Esophagus squamous epithelium (tissue), 5 donors: Measurements from ENCODE around the gene PTPRN. TPM values are rescaled to one million over a fixed set of nuclear protein-coding genes. Genes with fewer than 3 reads are reported as not detected.

ENCODE experiments used
- DNase-seq: peaks from one replicate; lab custom pipeline; 2025; lab: John Stamatoyannopoulos, UW
- H3K27ac ChIP-seq, 4 donors: fragments of 200-600 bp; sonication (generic); one replicate each; pipeline ENCODE4 v1.5.1; 2016 to 2019; ENCODE audit warnings: mild to moderate bottlenecking in 1 of 4
- H3K27me3 ChIP-seq, 4 donors: fragments of 200-600 bp; sonication (generic); 1 replicate in 3 of 4; 2 replicates in 1 of 4; pipeline versions ENCODE4 v1.5.1 to v1.6.0; 2017 to 2021; ENCODE audit warnings: antibody characterized with exemption in 1 of 4
- H3K36me3 ChIP-seq, 3 donors: fragments of 200-600 bp; sonication (generic); one replicate each; pipeline ENCODE4 v1.5.1; 2016 to 2019
- H3K4me1 ChIP-seq, 3 donors: fragments of 200-600 bp; sonication (generic); one replicate each; pipeline ENCODE4 v1.5.1; 2017 to 2019
- H3K4me3 ChIP-seq, 4 donors: fragments of 200-600 bp; sonication (generic); 1 replicate in 3 of 4; 2 replicates in 1 of 4; pipeline ENCODE4 v1.5.1; 2016 to 2019; ENCODE audit warnings: mild to moderate bottlenecking in 2 of 4, moderate library complexity in 1 of 4
- H3K9me3 ChIP-seq, 3 donors: fragments of 200-600 bp; sonication (generic); one replicate each; pipeline ENCODE4 v1.5.1; 2016 to 2019
- CTCF ChIP-seq, 6 experiments: fragments of 450-650 bp in 4 of 6; fragments of 200-600 bp in 2 of 6; sonication (generic) in 2 of 6; IDR thresholded peaks; one replicate each; pipeline ENCODE4 v1.5.1; 2016 to 2019; ENCODE audit warnings: antibody characterized with exemption in 6 of 6, mild to moderate bottlenecking in 4 of 6, moderate library complexity in 4 of 6
- POLR2A ChIP-seq, 4 donors: fragments of 450-650 bp; IDR thresholded peaks; one replicate each; pipeline ENCODE4 v1.6.1; 2017; ENCODE audit warnings: antibody characterized with exemption in 4 of 4, mild to moderate bottlenecking in 4 of 4, moderate library complexity in 3 of 4
- WGBS, 2 donors: methylation state at CpG; one replicate each; pipeline ENCODE4 v1.1.5; 2018; 5-methylcytosine and 5-hydroxymethylcytosine counted together
- intact Hi-C: fragments of 100-400 bp; cut with DNase I; formaldehyde crosslinking; loops from one replicate; pipeline ENCODE4 v1.15.0; 2022
- total RNA-seq, 4 donors: library from RNA; depleted of rRNA; stranded (reverse); fragments of >200 nt; gene quantifications; one replicate each; pipeline ENCODE4 v1.1.0, GENCODE V29; 2016
- donor health status: DM: yes; HTN: yes; CAD: no.

PTPRN gene
- total RNA-seq, 4 donors from 2014 or later = not detected

- H3K27ac ChIP-seq = no peak overlapping the region
- intact Hi-C loops = no loop called here
- H3K36me3 ChIP-seq = peaks cover 0 to 57% (median 6%) of the 10 kb centered on the region in 3 donors
- TF ChIP-seq POLR2A (IDR thresholded peaks at IDR 0.05) (no peak), CTCF (IDR thresholded peaks at IDR 0.05) (no peak)
- no peaks in the 10 kb centered on the region for H3K27me3 ChIP-seq
- DNase-seq = no peak
- H3K9me3 ChIP-seq = no peaks in the 10 kb centered on the region
- WGBS, 2 donors = 90 to 93% methylated on average over 13 to 15 of the region's 17 CpGs
- H3K4me3 ChIP-seq = no peak overlapping the region
- peaks cover 39 to 82% (median 46%) of the 10 kb centered on the region in 3 donors for H3K4me1 ChIP-seq
Observed at GRCh38 chr2:219282943-219283581, 26.1 kb downstream of the PTPRN start.

GRCh38 chr2:219282375-219282774, 26.8 kb downstream of the PTPRN start:
- intact Hi-C loops = no loop called here
- Histone ChIP-seq H3K4me1 (peaks cover 46 to 82% (median 49%) of the 10 kb centered on the region in 3 donors), H3K4me3 (no peak overlapping the region), H3K27me3 (no peaks in the 10 kb centered on the region), H3K36me3 (peaks cover 0 to 57% (median 6%) of the 10 kb centered on the region in 3 donors), H3K27ac (peak overlapping the region in 1 of 4 donors; percentile 28), H3K9me3 (no peaks in the 10 kb centered on the region)
- WGBS, 2 donors = 89 to 90% methylated on average over 5 of the region's 5 CpGs
- TF ChIP-seq POLR2A (IDR thresholded peaks at IDR 0.05) (no peak), CTCF (IDR thresholded peaks at IDR 0.05) (no peak)
- DNase-seq = no peak

GRCh38 chr2:219281588-219281987, 27.6 kb downstream of the PTPRN start:
- Histone ChIP-seq H3K27ac (peak overlapping the region in 1 of 4 donors; percentile 28), H3K4me1 (peaks cover 41 to 82% (median 46%) of the 10 kb centered on the region in 3 donors), H3K27me3 (no peaks in the 10 kb centered on the region), H3K4me3 (no peak overlapping the region), H3K36me3 (peaks cover 0 to 57% (median 6%) of the 10 kb centered on the region in 3 donors), H3K9me3 (no peaks in the 10 kb centered on the region)
- TF ChIP-seq POLR2A (IDR thresholded peaks at IDR 0.05) (no peak), CTCF (IDR thresholded peaks at IDR 0.05) (no peak)
- no peak for DNase-seq
- WGBS, 2 donors = 73 to 84% methylated on average over 6 to 7 of the region's 8 CpGs
- intact Hi-C loops = no loop called here

GRCh38 chr2:219280651-219281050, 28.6 kb downstream of the PTPRN start:
- no peak overlapping the region for H3K4me3 ChIP-seq
- peaks cover 31 to 73% (median 39%) of the 10 kb centered on the region in 3 donors for H3K4me1 ChIP-seq
- TF ChIP-seq CTCF (IDR thresholded peaks at IDR 0.05) (no peak), POLR2A (IDR thresholded peaks at IDR 0.05) (no peak)
- peak overlapping the region in 3 of 4 donors; percentile 95 to 99 (median 97) for H3K27ac ChIP-seq
- H3K27me3 ChIP-seq = no peaks in the 10 kb centered on the region
- no peaks in the 10 kb centered on the region for H3K9me3 ChIP-seq
- H3K36me3 ChIP-seq = peaks cover 0 to 54% (median 6%) of the 10 kb centered on the region in 3 donors
- WGBS, 2 donors = 64 to 96% methylated on average over 3 to 4 of the region's 4 CpGs
- no peak for DNase-seq
- intact Hi-C loops = no loop called here

GRCh38 chr2:219279916-219280516, 29.2 kb downstream of the PTPRN start:
- Histone ChIP-seq H3K27ac (peak overlapping the region; percentile 95 to 99 (median 97)), H3K9me3 (no peaks in the 10 kb centered on the region), H3K4me1 (peaks cover 25 to 68% (median 32%) of the 10 kb centered on the region in 3 donors), H3K36me3 (peaks cover 0 to 48% (median 6%) of the 10 kb centered on the region in 3 donors), H3K4me3 (peak overlapping the region; percentile 62 to 95 (median 78)), H3K27me3 (no peaks in the 10 kb centered on the region)
- TF ChIP-seq POLR2A (IDR thresholded peaks at IDR 0.05) (no peak), CTCF (IDR thresholded peaks at IDR 0.05) (peak in 2 of 6 experiments; percentile 14 to 26)
- 30 to 40% methylated on average over 9 to 11 of the region's 12 CpGs for WGBS, 2 donors
- intact Hi-C loops = no loop called here
- no peak for DNase-seq
